Loucy (cell line): ENCODE data around the gene GREB1.

ENCODE experiments used
- EZH2phosphoT487 ChIP-seq: fragments of 200-600 bp; IDR thresholded peaks from 2 replicates; pipeline ENCODE4 v1.6.1; 2018; ENCODE audit warnings: antibody characterized with exemption, mild to moderate bottlenecking, moderate library complexity, borderline replicate concordance
- TF ChIP-seq, protein P1 (sequence below): fragments of 200-600 bp; sonication (generic); conservative IDR thresholded peaks from 2 replicates; pipeline ENCODE4 v1.5.1; 2014; ENCODE audit warnings: mild to moderate bottlenecking, antibody characterized with exemption, low read length

DNA sequence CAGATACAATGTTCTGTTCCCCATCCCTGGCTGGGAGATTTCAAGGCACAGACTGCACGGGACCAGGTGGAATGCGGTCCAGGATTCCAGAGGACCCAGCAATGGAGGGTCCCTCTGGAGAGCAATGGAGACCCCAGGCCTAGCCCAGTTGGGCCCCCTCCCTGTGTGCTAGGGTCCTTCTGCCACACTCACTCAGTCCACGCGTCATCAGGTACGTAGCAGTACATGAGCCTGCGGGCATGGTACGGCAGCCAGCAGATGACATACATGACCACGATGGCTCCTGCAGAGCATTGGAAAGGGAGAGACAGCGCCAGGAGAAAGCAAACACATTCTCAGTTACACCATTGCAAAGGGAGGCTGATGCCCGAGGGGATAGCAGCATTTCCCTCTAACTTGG lies 126.0 kb downstream of the GREB1 start:
- TF ChIP-seq, protein P1, sequence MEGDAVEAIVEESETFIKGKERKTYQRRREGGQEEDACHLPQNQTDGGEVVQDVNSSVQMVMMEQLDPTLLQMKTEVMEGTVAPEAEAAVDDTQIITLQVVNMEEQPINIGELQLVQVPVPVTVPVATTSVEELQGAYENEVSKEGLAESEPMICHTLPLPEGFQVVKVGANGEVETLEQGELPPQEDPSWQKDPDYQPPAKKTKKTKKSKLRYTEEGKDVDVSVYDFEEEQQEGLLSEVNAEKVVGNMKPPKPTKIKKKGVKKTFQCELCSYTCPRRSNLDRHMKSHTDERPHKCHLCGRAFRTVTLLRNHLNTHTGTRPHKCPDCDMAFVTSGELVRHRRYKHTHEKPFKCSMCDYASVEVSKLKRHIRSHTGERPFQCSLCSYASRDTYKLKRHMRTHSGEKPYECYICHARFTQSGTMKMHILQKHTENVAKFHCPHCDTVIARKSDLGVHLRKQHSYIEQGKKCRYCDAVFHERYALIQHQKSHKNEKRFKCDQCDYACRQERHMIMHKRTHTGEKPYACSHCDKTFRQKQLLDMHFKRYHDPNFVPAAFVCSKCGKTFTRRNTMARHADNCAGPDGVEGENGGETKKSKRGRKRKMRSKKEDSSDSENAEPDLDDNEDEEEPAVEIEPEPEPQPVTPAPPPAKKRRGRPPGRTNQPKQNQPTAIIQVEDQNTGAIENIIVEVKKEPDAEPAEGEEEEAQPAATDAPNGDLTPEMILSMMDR = no peak
- TF ChIP-seq EZH2phosphoT487 = no peak
